MM.1S (cell line): ENCODE results near the gene HRH2.

Source experiments
- CTCF ChIP-seq: fragments of 300-600 bp; sonication (generic); IDR thresholded peaks from 2 replicates; pipeline ENCODE4 v1.5.1; 2016; ENCODE audit warnings: antibody characterized with exemption, low read length, mixed read lengths
- EZH2 ChIP-seq: fragments of 300-600 bp; sonication (generic); optimal IDR thresholded peaks from 2 replicates; pipeline ENCODE3; 2017; ENCODE audit warnings: low read depth, mild to moderate bottlenecking, antibody characterized with exemption, low read length, mixed read lengths

- TF ChIP-seq CTCF (no peak), EZH2 (no peak)
Measured at GRCh38 chr5:175664723-175665122, 6.9 kb downstream of the HRH2 start.
